Nucleus accumbens (tissue), 56 donors: ENCODE data around the gene RBFOX2.
A peak's percentile ranks its signal among the peaks of the same experiment; 100 is the strongest.
"Not testable (repeated sequence)": the region's sequence is repeated elsewhere in the genome, so short reads cannot be mapped to it uniquely, and the experiment has no call there.

Experiments used
- DNase-seq, 56 donors: peaks; one replicate each; lab custom pipeline; 2025; lab: John Stamatoyannopoulos, UW

RBFOX2 gene

GRCh38 chr22:36028646-36029405 lies at the start of gene RBFOX2:
Gene RBFOX2 (minus strand): TSS chr22:36028824. CDS start chr22:36028425, 399 bp downstream.
- DNase-seq = peak; percentile 33 to 98 (median 92)

GRCh38 chr22:36077271-36077670 lies 48.6 kb upstream of the RBFOX2 start:
- DNase-seq = peak in 1 of 56 donors; percentile 2

- no peak for DNase-seq
These were observed 47.1 kb upstream of the RBFOX2 start for GRCh38 chr22:36075724-36076123.

GRCh38 chr22:36075230-36075629 lies 46.6 kb upstream of the RBFOX2 start:
- DNase-seq = no peak

GRCh38 chr22:36073476-36073875 lies 44.9 kb upstream of the RBFOX2 start:
- no peak for DNase-seq

GRCh38 chr22:36070645-36071044 lies 42.0 kb upstream of the RBFOX2 start:
- not testable (repeated sequence) for DNase-seq

- no peak for DNase-seq
These were observed 40.7 kb upstream of the RBFOX2 start for GRCh38 chr22:36069368-36069767.

- DNase-seq = no peak
These were observed 40.2 kb upstream of the RBFOX2 start for GRCh38 chr22:36068776-36069344.

GRCh38 chr22:36067235-36067558 lies 38.6 kb upstream of the RBFOX2 start:
- DNase-seq = no peak

- DNase-seq = peak in 55 of 56 donors; percentile 25 to 92 (median 78)
These were observed 37.3 kb upstream of the RBFOX2 start for GRCh38 chr22:36065775-36066544.

GRCh38 chr22:36065462-36065774 lies 36.8 kb upstream of the RBFOX2 start:
- peak in 1 of 56 donors; percentile 33 for DNase-seq

GRCh38 chr22:36064358-36064757 lies 35.7 kb upstream of the RBFOX2 start:
- DNase-seq = no peak

GRCh38 chr22:36056980-36057379 lies 28.4 kb upstream of the RBFOX2 start:
- DNase-seq = no peak

- DNase-seq = peak in 1 of 56 donors; percentile 2
These were observed 27.0 kb upstream of the RBFOX2 start for GRCh38 chr22:36055376-36056295.

- not testable (repeated sequence) for DNase-seq
These were observed 25.8 kb upstream of the RBFOX2 start for GRCh38 chr22:36054446-36054845.

GRCh38 chr22:36053242-36054147 lies 24.9 kb upstream of the RBFOX2 start:
- no peak for DNase-seq

- no peak for DNase-seq
These were observed 23.9 kb upstream of the RBFOX2 start for GRCh38 chr22:36052505-36052941.

GRCh38 chr22:36049678-36049997 lies 21.0 kb upstream of the RBFOX2 start:
- no peak for DNase-seq

GRCh38 chr22:36048911-36049677 lies 20.5 kb upstream of the RBFOX2 start:
- DNase-seq = no peak
